Adrenal gland (tissue), 12 donors: ENCODE data around the gene PDXDC1. TPM values are rescaled to one million over a fixed set of nuclear protein-coding genes. Genes with fewer than 3 reads are reported as not detected.
A peak's percentile ranks its signal among the peaks of the same experiment; 100 is the strongest.
"Not testable (repeated sequence)": the region's sequence is repeated elsewhere in the genome, so short reads cannot be mapped to it uniquely, and the experiment has no call there.

Experiments used
- DNase-seq, 7 donors: peaks; one replicate each; pipeline ENCODE4 v3.0.0-alpha.2; 2019 to 2020
- H3K27ac ChIP-seq, 5 donors: fragments of 200-600 bp; sonication (generic) in 4 of 5; 1 replicate in 3 of 5; 2 replicates in 2 of 5; pipeline versions ENCODE4 v1.5.1 to v1.8.0; 2016 to 2020; ENCODE audit warnings: mild to moderate bottlenecking in 1 of 5
- H3K27me3 ChIP-seq: fragments of 200-600 bp; 2 replicates; pipeline ENCODE4 v1.8.0; 2021
- H3K36me3 ChIP-seq, 2 donors: fragments of 200-600 bp; replicated peaks in 1 of 2; 1 replicate in 1 of 2; 2 replicates in 1 of 2; pipeline versions ENCODE4 v1.5.1 to v1.8.0; 2018 to 2022
- H3K4me1 ChIP-seq, 2 donors: fragments of 200-600 bp; replicated peaks in 1 of 2; 1 replicate in 1 of 2; 2 replicates in 1 of 2; pipeline versions ENCODE4 v1.5.1 to v1.8.0; 2018 to 2021
- H3K4me3 ChIP-seq, 4 donors: fragments of 200-600 bp; sonication (generic) in 3 of 4; one replicate each; pipeline ENCODE4 v1.5.1; 2016 to 2018
- H3K9me3 ChIP-seq, 3 donors: fragments of 200-600 bp; sonication (generic) in 1 of 3; replicated peaks in 1 of 3; 1 replicate in 2 of 3; 2 replicates in 1 of 3; pipeline versions ENCODE4 v1.5.1 to v1.8.0; 2016 to 2021
- CTCF ChIP-seq, 6 experiments: fragments of 450-650 bp in 4 of 6; fragments of 200-600 bp in 2 of 6; sonication (generic) in 1 of 6; IDR thresholded peaks; 1 replicate in 5 of 6; 2 replicates in 1 of 6; pipeline versions ENCODE4 v1.5.1 to v1.8.0; 2016 to 2021; ENCODE audit warnings: antibody characterized with exemption in 6 of 6, mild to moderate bottlenecking in 2 of 6, moderate library complexity in 1 of 6
- POLR2A ChIP-seq, 2 donors: fragments of 450-650 bp; IDR thresholded peaks; one replicate each; pipeline ENCODE4 v1.6.1; 2017; ENCODE audit warnings: antibody characterized with exemption in 2 of 2, mild to moderate bottlenecking in 2 of 2, moderate library complexity in 1 of 2
- WGBS, 4 donors: extraction: QIAGEN DNeasy Blood & Tissue Kit in 2 of 4; methylation state at CpG; one replicate each; pipeline versions ENCODE4 v1.1.5 to v1.1.7; 2013 to 2017; 5-methylcytosine and 5-hydroxymethylcytosine counted together
- intact Hi-C, 2 donors: fragments of 100-400 bp; cut with DNase I; formaldehyde crosslinking; loops; one replicate each; pipeline versions ENCODE4 v1.14.1 to v1.15.0; 2022 to 2023
- polyA plus RNA-seq, 3 donors: library from polyadenylated mRNA; stranded (reverse); fragments of 200-250 nt in 2 of 3; fragments of 350-450 nt in 1 of 3; fragmentation: Illumina TruSeq in 1 of 3; extraction: RNeasy Lipid Tissue Mini Kit (QIAGEN cat#74804) in 1 of 3; gene quantifications; one replicate each; pipeline ENCODE4 v1.2.3, GENCODE V29; 2013 to 2014
- total RNA-seq, 9 donors: library from RNA; depleted of rRNA in 4 of 9; stranded (reverse); fragments of >200 nt in 4 of 9; fragments of 120-200 nt in 1 of 9; fragmentation: NEBNext Ultra II Directional in 1 of 9; extraction: Animal tissue kit (Norgen Biotek cat#: 25700) in 1 of 9; gene quantifications; one replicate each; pipeline versions ENCODE4 v1.1.0 to v1.2.4, GENCODE V29; 2013 to 2023
- donor health status: healthy with polysubstance abuse.
- donor health status: Bipolar disorder and iron deficiency.
- donor health status: DM: yes; HTN: yes; CAD: no.
- donor health status: DM: no; HTN: no; CAD: no.
- donor health status: DM: no; HTN: no; CAD: no.
- donor health status: DM: yes; HTN: yes; CAD: no.

PDXDC1 gene
- total and polyA plus RNA-seq, 12 donors, result 38.9 to 81.5 (median 68.2) TPM

- intact Hi-C loops, H3K27ac ChIP-seq, H3K4me3 ChIP-seq, H3K4me1 ChIP-seq, H3K9me3 ChIP-seq, H3K36me3 ChIP-seq, H3K27me3 ChIP-seq: not testable (repeated sequence)
- 91 to 100% (median 97%) methylated on average over 2 to 19 of the region's 33 CpGs for WGBS, 4 donors
- peak in 1 of 7 donors; percentile 4 for DNase-seq
Measured at GRCh38 chr16:15134752-15135482, 160.1 kb downstream of the PDXDC1 start.

DNA sequence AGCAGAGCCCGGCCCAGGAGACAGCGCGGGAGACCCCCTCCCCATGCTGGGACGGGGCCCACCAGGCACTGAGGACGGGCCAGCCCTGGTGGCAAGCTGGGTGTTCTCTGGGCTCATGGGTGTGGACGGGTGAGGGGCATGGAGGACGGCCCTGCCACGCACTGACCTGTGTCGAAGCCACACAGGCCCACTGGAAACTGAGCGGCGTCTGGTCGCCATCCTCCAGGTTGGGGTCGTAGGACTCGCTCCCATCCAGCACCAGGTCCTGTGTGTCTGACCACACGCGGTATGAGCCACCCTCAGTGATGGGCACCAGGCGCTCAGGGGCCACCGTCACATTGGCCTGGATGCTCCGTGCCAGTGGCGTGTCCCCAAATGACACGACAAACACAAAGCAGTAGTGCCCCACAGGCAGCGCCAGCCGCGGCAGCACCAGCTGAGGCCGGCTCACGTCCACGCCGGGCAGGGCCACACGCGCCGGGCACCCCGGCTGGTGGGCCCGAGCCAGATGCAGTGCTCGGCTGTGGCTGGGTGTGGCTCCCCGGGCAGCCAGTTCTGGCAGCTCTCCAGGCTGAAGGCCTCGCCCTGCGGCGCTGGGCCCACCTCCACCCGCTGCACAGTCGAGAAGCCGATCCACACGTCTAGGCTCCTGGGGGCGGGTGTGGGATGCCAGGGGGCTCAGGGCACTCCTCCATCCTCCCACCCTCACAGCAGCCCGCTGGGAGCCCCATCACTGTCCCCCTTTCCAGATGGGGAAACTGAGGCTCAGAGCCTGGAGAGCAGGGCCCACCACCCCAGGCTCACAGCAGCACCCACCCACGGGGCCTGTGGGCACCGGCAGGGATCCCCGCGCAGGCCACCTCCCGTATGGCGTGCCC is 160.9 kb downstream of the PDXDC1 start:
- H3K27ac ChIP-seq, intact Hi-C loops: not testable (repeated sequence)

GRCh38 chr16:15137514-15137913 is 162.7 kb downstream of the PDXDC1 start:
- 78 to 95% (median 82%) methylated on average over 4 to 8 of the region's 15 CpGs; no CpG with 5 or more reads in 1 of the 4 donors for WGBS, 4 donors
- H3K9me3 ChIP-seq, H3K27ac ChIP-seq, H3K4me3 ChIP-seq, intact Hi-C loops, H3K36me3 ChIP-seq, H3K4me1 ChIP-seq, H3K27me3 ChIP-seq: not testable (repeated sequence)
- peak in 1 of 7 donors; percentile 12 for DNase-seq

More for the DNA sequence above, 160.9 kb downstream of the PDXDC1 start:
- 90 to 93% (median 91%) methylated on average over 12 to 37 of the region's 50 CpGs for WGBS, 4 donors
- peak in 1 of 7 donors; percentile 11 for DNase-seq
- not testable (repeated sequence) for H3K9me3 ChIP-seq, H3K27me3 ChIP-seq, H3K4me3 ChIP-seq, H3K36me3 ChIP-seq, H3K4me1 ChIP-seq

DNA sequence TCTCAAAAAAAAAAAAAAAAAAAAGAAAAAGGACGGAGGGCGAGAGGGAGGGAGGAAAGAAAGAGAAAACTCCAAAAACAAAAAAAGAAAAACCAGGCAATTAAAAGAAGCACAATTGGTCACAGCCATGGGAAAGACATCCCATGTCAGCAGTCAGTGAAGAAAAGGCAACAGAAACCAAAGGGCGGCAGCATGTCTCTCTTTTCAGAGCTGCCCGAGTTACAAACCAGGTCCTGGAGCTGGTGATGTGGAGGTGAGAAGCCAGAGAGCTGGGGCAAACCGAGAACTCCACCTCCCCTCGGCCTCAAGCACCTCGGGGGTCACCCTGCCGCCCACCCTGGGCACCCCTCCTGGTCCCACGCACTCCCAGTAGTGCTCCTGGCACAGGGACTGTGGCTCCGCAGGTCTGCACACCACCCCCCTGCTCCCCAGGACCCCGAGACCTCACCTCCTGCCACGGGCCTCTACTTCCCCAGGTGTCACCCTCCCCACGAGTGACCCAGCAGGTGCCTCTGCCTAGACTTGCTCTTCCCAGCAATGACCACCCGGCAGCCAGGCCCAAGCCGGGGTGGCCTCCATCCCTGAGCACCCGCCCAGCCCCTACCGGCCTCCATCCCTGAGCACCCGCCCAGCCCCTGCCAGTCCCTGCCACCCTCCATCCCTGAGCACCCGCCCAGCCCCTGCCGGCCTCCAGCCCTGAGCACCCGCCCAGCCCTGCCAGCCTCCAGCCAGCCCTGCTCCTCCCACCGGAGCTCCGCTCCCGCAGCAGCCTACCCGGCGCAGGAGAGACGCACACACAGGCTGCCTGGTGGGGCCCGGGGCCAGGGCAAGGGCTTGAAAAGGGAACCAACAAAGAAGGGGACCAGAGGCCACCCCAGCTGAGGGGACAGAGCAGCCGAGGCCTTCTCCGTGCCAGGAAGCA is 165.9 kb downstream of the PDXDC1 start:
- Histone ChIP-seq H3K4me1 (peaks cover 0 to 20% of the 10 kb centered on the region in 2 donors), H3K27ac (peak overlapping the region in 1 of 5 donors; percentile 60)
- intact Hi-C loops, H3K9me3 ChIP-seq, H3K36me3 ChIP-seq, H3K4me3 ChIP-seq, H3K27me3 ChIP-seq: not testable (repeated sequence)
- peak in 2 of 7 donors; percentile 25 to 74 for DNase-seq
- WGBS, 4 donors, result 75 to 86% (median 79%) methylated on average over 13 to 30 of the region's 30 CpGs

GRCh38 chr16:15141586-15141985 is 166.8 kb downstream of the PDXDC1 start:
- intact Hi-C loops, result no loop called here
- no peak overlapping the region for H3K4me3 ChIP-seq
- WGBS, 4 donors, result 86 to 97% (median 92%) methylated on average over 10 to 15 of the region's 15 CpGs; no CpG with 5 or more reads in 1 of the 4 donors
- H3K9me3 ChIP-seq, result no peaks in the 10 kb centered on the region
- DNase-seq, result peak in 1 of 7 donors; percentile 17
- no peaks in the 10 kb centered on the region for H3K27me3 ChIP-seq
- peak overlapping the region in 1 of 5 donors; percentile 60 for H3K27ac ChIP-seq
- H3K4me1 ChIP-seq, result peaks cover 0 to 23% of the 10 kb centered on the region in 2 donors
- no peaks in the 10 kb centered on the region for H3K36me3 ChIP-seq
- TF ChIP-seq CTCF (IDR thresholded peaks at IDR 0.05) (no peak), POLR2A (IDR thresholded peaks at IDR 0.05) (no peak)

GRCh38 chr16:15142107-15142890 is 167.5 kb downstream of the PDXDC1 start:
- H3K4me3 ChIP-seq, H3K27me3 ChIP-seq, H3K36me3 ChIP-seq, intact Hi-C loops, H3K9me3 ChIP-seq: not testable (repeated sequence)
- H3K27ac ChIP-seq, result peak overlapping the region in 1 of 5 donors; percentile 60
- WGBS, 4 donors, result 77 to 81% (median 80%) methylated on average over 1 to 18 of the region's 27 CpGs; no CpG with 5 or more reads in 1 of the 4 donors
- peaks cover 0 to 23% of the 10 kb centered on the region in 2 donors for H3K4me1 ChIP-seq
- peak in 2 of 7 donors; percentile 28 to 81 for DNase-seq

- H3K27me3 ChIP-seq, H3K4me3 ChIP-seq, H3K9me3 ChIP-seq, intact Hi-C loops, H3K36me3 ChIP-seq: not testable (repeated sequence)
- Histone ChIP-seq H3K4me1 (peaks cover 0 to 23% of the 10 kb centered on the region in 2 donors), H3K27ac (peak overlapping the region in 2 of 5 donors; percentile 77 to 80)
- 80 to 82% methylated on average over 18 to 21 of the region's 26 CpGs; no CpG with 5 or more reads in 2 of the 4 donors for WGBS, 4 donors
- peak in 1 of 7 donors; percentile 22 for DNase-seq
Measured at GRCh38 chr16:15142891-15143600, 168.2 kb downstream of the PDXDC1 start.

DNA sequence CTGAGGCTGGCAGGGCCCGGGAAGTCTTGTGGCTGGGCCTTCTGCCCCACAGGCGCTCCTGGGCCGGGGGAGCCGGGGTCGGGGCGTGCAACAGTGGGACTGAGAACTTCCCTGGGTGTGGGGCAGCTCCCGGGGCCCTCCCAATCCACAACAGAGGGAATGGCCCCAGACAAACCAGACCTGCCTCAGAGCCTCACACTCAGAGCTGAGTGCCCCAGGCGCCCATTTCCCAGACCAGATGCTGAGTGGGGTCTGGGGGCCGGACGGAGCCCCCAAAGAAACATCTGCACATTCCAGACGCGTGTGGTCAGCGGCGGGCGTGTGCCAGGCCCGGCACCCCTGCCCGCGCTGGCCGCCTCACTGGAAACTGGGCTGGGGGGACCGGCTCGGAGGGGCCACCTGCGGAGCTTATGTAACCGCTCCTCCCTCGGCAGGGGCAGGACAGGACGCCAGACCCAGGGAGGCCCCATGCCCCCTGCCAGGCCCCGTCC is 168.8 kb downstream of the PDXDC1 start:
- peaks cover 0 to 23% of the 10 kb centered on the region in 2 donors for H3K4me1 ChIP-seq
- H3K36me3 ChIP-seq, intact Hi-C loops, H3K9me3 ChIP-seq, H3K27me3 ChIP-seq: not testable (repeated sequence)
- 59 to 71% (median 69%) methylated on average over 5 to 23 of the region's 26 CpGs; no CpG with 5 or more reads in 1 of the 4 donors for WGBS, 4 donors
- DNase-seq, result peak in 1 of 7 donors; percentile 12
- peak overlapping the region in 2 of 5 donors; percentile 77 to 80 for H3K27ac ChIP-seq
- peak overlapping the region in 1 of 4 donors; percentile 23 for H3K4me3 ChIP-seq
